Measurements from ENCODE around the gene FTL. TPM values are rescaled to one million over a fixed set of nuclear protein-coding genes. Genes with fewer than 3 reads are reported as not detected.
"Not testable (repeated sequence)": the region's sequence is repeated elsewhere in the genome, so short reads cannot be mapped to it uniquely, and the experiment has no call there.

FTL gene
- total RNA-seq = 1,000 to 10,000 TPM; 2,854 to 3,275 TPM
- long read RNA-seq, donor 1, transcript FTL-201 (4 exons, 878 nt) = major isoform, 1,106 of 1,135 reads
- long read RNA-seq, donor 1, partial matches to known transcripts = 18 of 1,135 reads
- long read RNA-seq, donor 1, other reads (novel, unspliced or antisense) = 11 of 1,135 reads
- long read RNA-seq, donor 2, transcript FTL-201 (4 exons, 878 nt) = major isoform, 4,466 of 4,549 reads
- long read RNA-seq, donor 2, partial matches to known transcripts = 30 of 4,549 reads
- long read RNA-seq, donor 2, other reads (novel, unspliced or antisense) = 53 of 4,549 reads

DNA sequence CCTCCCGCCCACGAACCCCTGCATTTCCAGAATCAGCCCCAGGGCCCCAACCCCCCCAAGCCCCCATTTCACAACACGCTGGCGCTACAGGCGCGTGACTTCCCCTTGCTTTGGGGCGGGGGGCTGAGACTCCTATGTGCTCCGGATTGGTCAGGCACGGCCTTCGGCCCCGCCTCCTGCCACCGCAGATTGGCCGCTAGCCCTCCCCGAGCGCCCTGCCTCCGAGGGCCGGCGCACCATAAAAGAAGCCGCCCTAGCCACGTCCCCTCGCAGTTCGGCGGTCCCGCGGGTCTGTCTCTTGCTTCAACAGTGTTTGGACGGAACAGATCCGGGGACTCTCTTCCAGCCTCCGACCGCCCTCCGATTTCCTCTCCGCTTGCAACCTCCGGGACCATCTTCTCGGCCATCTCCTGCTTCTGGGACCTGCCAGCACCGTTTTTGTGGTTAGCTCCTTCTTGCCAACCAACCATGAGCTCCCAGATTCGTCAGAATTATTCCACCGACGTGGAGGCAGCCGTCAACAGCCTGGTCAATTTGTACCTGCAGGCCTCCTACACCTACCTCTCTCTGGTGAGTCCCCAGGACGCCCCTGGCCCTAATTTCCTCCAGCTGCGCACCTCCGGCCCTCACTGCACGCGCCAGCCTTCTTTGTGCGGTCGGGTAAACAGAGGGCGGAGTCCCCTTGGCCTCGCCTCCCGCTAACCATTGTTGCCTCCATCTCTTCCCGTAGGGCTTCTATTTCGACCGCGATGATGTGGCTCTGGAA lies at the start of gene FTL:
Gene FTL, plus strand, starts transcription at position 270 of the 766 bp plus-strand sequence. Its CDS starts 199 bp downstream, at position 469.
- intact Hi-C loops (cut with DNase I) = loop anchor here (5.0 to 10.0 kb wide), 3 partner anchors 70 to 170 kb away; partner anchors contain the start of genes PPP1R15A (in 1 of the 2) and TULP2 (in 1 of the 2)
- peak; percentile 99 for DNase-seq (ENCODE audit: low spot score)

DNA sequence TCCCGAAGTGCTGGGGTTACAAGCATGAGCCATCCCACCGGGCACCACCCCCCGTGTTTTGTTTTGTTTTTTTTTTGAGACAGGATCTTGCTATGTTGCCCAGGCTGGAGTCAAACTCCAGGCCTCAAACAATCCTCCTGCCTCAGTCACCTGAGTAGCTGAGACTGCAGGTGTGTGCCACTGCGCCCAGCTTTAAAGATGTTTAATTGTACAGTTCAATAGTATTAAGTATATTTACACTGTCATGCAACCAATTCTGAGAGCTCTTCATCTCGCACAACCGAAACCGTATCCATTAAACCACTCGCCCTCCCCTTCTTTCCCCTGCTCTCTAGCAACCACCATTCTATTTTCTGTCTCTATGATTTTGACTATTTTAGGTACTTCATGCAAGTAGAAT lies 49.4 kb upstream of the FTL start:
- intact Hi-C loops (cut with DNase I) = no loop called here
- no peak for DNase-seq (ENCODE audit: low spot score)

DNA sequence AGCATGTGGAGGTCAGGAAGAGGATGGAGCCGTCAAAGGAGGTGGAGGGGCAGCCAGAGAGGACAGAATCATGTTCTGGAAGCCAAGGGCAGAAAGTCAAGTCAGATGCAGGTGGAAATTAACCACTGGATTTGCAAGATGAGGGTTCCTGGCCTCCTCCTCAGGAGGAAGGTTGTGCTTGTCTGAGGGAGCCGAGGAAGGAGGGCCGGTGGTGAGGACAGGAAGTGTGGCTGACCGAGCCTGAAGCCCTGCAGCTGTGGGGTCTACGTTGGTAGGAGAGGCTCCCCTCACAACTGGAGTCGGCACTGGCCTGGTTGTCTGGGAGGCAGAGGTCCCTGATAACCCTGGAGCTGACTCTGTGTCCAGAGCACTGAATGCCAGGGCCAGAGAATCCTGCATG lies 47.0 kb upstream of the FTL start:
- intact Hi-C loops (cut with DNase I) = no loop called here
- DNase-seq (ENCODE audit: low spot score) = no peak

DNA sequence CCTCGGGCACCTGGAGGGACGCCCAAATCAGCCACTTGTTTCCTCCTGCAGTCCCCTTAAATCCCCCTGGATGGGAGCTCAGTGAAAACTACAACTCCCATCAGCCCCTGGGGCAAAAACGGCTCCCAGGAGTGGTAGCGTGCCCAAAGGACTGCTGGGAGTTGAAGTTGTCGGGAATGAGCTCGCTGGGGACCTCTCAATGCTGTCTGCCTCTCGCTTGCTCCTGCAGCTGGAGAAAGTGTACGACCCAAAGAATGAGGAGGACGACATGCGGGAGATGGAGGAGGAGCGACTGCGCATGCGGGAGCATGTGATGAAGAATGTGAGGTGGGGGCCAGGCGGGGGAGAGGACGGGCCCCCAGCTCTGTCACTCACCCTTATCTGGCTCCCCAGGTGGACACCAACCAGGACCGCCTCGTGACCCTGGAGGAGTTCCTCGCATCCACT lies 46.3 kb upstream of the FTL start:
- DNase-seq (ENCODE audit: low spot score) = no peak
- intact Hi-C loops (cut with DNase I) = no loop called here

DNA sequence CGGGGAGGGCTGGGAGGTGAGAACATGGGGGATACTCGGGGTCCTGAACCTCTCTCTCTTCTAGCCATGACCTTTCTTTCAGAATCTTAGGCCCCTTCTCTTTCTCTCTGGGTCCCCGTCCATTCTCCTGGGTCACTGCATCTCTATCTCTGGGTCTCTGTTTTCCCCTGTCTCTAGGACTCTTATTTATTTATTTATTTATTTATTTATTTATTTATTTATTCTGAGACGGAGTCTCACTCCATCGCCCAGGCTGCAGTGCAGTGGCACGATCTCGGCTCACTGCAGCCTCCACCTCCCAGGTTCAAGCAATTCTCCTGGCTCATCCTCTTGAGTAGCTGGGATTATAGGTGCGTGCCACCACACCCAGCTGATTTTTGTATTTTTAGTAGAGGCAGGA lies 45.8 kb upstream of the FTL start:
- DNase-seq (ENCODE audit: low spot score); intact Hi-C loops (cut with DNase I): not testable (repeated sequence)

DNA sequence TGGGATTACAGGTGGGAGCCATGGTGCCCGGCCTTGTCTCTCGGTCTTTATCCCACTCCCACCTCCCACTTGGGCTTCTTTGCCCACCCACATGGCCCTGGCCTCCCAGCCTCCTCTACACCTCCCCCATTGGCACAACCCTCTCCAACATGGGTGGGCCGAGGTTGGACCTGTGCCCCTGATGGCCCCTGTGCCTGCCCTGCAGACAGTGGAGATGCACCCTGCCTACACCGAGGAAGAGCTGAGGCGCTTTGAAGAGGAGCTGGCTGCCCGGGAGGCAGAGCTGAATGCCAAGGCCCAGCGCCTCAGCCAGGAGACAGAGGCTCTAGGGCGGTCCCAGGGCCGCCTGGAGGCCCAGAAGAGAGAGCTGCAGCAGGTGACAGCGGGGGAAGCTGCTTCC lies 44.2 kb upstream of the FTL start:
- intact Hi-C loops (cut with DNase I) = no loop called here

DNA sequence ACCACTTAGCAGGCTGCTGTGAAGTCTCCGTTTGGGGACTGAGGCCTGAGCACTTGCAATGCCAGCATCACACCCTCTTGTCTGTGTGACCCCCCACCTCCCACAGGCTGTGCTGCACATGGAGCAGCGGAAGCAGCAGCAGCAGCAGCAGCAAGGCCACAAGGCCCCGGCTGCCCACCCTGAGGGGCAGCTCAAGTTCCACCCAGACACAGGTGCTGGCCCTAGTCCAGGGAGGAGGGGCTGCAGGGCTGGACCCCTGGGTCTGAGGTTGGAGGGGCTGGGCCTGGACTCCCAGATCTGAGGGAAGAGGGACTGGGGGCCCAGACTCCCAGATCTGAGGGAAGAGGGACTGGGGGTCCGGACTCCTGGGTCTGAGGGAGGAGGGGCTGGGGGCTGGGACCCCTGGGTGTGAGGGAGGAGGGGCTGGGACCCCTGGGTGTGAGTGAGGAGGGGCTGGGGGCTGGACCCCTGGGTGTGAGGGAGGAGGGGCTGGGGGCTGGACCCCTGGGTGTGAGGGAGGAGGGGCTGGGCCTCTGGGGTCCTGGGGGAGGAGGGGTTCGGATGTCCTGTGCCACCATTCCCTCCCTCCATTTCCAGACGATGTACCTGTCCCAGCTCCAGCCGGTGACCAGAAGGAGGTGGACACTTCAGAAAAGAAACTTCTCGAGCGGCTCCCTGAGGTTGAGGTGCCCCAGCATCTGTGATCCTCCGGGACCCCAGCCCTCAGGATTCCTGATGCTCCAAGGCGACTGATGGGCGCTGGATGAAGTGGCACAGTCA lies 43.2 kb upstream of the FTL start:
- no peak for DNase-seq (ENCODE audit: low spot score)
- intact Hi-C loops (cut with DNase I) = no loop called here

More for the DNA sequence above, 44.2 kb upstream of the FTL start:
- no peak for DNase-seq (ENCODE audit: low spot score)

DNA sequence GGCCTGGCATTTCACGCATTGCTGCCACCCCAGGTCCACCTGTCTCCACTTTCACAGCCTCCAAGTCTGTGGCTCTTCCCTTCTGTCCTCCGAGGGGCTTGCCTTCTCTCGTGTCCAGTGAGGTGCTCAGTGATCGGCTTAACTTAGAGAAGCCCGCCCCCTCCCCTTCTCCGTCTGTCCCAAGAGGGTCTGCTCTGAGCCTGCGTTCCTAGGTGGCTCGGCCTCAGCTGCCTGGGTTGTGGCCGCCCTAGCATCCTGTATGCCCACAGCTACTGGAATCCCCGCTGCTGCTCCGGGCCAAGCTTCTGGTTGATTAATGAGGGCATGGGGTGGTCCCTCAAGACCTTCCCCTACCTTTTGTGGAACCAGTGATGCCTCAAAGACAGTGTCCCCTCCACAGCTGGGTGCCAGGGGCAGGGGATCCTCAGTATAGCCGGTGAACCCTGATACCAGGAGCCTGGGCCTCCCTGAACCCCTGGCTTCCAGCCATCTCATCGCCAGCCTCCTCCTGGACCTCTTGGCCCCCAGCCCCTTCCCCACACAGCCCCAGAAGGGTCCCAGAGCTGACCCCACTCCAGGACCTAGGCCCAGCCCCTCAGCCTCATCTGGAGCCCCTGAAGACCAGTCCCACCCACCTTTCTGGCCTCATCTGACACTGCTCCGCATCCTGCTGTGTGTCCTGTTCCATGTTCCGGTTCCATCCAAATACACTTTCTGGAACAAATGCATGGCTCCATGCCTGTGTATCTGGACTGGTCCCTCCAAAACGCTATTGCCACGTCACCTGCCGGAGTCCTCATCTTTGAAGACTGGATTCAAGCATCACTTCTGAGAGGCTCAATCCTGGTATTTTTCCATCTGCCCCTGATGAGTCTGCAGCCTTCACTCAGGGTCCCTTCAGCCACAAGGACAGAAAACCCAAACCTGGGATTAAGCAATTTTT lies 42.3 kb upstream of the FTL start:
- no peak for DNase-seq (ENCODE audit: low spot score)
- intact Hi-C loops (cut with DNase I) = no loop called here

DNA sequence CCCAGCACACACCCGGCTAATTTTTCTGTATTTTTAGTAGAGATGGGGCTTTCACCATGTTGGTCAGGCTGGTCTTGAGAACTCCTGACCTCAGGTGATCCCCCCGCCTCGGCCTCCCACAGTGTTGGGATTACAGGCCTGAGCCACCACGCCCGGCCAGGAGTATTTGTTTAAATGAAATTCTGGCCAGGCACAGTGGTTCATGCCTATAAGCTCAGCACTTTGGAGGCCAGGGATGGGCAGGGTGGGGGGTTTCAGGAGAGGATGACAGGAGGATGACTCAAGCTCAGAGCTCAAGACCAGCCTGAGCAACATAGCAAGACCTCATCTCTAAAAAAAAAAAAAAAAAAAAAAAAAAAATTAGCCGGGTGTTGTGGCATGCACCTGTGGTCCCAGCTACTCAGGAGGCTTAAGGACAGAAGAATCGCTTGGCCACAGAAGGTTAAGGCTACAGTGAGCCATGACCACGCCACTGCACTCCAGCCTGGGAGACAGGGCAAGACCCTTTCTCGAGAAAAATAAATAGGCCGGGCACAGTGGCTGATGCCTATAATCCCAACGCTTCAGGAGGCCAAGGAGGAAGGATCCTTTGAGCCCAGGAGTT lies 39.8 kb upstream of the FTL start:
- intact Hi-C loops (cut with DNase I) = no loop called here
- DNase-seq (ENCODE audit: low spot score) = no peak

DNA sequence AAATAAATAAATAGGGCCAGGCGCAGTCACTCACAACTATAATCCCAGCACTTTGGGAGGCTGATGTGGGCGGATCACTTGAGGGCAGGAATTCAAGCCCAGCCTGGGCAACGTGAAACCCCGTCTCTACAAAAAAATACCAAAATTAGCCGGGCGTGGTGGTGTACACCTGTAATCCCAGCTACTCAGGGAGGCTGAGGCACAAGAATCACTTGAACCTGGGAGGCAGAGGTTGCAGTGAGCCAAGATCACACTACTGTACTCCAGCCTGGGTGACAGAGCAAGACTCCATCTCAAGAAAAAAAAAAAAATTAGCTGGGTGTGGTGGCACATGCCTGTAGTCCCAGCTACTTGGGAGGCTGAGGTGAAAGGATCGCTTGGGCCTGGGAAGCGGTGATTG lies 39.2 kb upstream of the FTL start:
- DNase-seq (ENCODE audit: low spot score); intact Hi-C loops (cut with DNase I): not testable (repeated sequence)

DNA sequence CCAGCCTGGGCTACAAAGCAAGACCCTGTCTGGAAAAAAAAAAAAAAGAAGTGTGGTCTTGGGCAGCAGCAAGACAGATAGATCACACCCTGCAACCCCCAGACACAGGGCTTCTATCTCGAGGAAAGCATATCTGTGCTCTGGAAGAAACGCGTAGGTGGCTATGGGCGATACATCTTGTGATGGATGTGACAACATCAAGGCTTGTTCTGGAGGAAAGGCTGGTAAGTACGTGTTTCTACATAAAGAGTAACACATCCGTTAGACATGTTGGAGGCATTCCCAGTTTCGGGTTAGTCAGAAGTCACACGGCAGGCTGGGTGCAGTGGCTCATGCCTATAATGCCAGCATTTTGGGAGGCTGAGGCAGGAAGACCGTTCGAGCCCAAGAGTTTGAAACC lies 38.2 kb upstream of the FTL start:
- intact Hi-C loops (cut with DNase I) = no loop called here
- peak; percentile 86 for DNase-seq (ENCODE audit: low spot score)

DNA sequence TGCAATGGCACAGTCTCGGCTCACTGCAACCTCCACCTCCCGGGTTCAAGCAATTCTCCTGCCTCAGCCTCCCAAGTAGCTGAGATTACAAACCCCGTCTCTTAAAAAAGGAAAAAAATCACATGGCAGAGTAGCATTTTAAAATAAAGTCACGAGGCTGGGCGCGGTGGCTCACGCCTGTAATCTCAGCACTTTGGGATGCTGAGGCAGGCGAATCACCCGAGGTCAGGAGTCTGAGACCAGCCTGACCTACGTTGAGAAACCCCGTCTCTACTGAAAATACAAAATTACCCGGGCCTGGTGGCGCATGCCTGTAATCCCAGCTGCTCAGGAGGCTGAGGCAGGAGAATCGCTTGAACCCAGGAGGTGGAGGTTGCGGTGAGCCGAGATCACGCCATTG lies 37.4 kb upstream of the FTL start:
- DNase-seq (ENCODE audit: low spot score); intact Hi-C loops (cut with DNase I): not testable (repeated sequence)

DNA sequence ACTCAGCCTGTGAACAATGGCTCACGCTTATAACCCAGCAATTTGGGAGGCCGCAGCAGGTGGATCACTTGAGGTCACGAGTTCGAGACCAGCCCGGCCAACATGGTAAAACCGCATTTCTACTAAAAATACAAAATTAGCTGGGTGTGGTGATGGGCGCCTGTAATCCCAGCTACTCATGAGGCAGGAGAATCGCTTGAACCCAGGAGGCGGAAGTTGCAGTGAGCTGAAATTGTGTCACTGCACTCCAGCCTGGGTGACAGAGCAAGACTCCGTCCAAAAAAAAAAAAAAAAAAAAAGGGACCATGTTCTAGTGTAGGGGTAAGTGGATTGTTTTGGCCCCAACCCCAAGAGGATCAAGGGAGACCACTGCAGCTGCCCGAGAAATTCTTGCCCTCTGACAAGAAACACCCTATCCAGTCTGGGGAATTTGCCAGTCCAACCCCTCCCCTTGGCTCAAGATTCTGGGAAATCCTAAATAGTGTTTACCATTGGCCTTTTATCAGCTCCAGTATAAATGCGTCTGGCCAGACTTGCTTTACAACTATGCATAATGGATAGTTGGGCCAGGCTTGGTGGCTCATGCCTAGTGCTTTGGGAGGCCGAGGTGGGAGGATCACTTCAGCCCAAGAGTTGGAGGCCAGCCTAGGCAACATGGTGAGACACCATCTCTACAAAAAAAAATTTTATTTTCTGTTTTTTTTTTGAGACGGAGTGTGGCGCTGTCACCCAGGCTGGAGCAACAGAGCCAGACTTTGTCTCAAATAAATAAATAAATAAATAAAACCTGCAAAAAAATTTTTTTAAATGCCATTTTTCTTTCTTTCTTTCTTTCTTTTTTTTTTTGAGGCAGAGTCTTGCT lies 36.7 kb upstream of the FTL start:
- DNase-seq (ENCODE audit: low spot score) = no peak

DNA sequence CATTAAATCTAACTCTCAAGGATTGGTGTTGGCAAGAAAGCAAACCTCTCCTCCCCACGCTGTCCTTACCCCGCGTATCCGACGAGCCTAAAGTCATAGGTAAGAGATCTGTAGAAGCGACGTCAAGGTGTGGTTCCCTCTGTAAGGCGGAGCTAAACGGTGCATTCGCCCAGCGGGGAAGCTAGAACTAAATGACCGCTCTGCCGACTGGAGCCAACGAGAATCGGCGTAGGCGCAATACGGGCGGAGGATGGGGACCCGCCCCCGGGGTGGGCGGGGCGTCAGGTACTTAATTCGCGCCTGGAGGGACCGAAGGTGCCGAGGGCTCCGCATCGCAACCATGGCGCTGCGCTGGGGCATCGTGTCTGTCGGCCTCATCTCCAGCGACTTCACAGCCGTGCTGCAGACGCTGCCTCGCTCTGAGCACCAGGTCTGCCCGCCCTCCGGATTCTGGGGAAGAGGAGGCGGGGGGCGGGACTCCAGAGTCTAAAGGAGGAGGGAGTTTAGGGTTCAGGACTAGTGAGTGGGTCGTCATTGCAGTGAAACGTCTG lies 31.7 kb upstream of the FTL start, which contains the start of gene DHDH:
Gene DHDH, plus strand, starts transcription at position 318 of the 551 bp plus-strand sequence. Its CDS starts 23 bp downstream, at position 341.
- intact Hi-C loops (cut with DNase I) = no loop called here
- DNase-seq (ENCODE audit: low spot score) = peak; percentile 85

More for the DNA sequence above, 36.7 kb upstream of the FTL start:
- intact Hi-C loops (cut with DNase I) = no loop called here

DNA sequence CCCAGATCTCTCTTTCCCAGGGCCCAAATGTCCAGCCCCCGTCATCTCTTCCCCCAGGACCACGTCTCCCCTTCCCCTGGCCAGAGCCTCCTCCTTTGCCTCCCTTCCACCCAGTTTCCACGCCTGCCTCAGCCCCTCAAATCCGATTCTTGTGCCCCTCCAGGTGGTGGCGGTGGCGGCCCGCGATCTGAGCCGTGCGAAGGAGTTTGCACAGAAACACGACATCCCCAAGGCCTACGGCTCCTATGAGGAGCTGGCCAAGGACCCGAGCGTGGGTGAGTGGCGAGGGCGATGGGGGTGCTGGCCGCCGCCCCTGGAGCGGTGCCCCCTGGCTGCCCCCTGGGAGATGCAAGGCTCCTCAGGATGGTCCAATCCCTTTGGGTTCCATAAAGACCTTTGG lies 30.3 kb upstream of the FTL start:
- no peak for DNase-seq (ENCODE audit: low spot score)
- intact Hi-C loops (cut with DNase I) = no loop called here

DNA sequence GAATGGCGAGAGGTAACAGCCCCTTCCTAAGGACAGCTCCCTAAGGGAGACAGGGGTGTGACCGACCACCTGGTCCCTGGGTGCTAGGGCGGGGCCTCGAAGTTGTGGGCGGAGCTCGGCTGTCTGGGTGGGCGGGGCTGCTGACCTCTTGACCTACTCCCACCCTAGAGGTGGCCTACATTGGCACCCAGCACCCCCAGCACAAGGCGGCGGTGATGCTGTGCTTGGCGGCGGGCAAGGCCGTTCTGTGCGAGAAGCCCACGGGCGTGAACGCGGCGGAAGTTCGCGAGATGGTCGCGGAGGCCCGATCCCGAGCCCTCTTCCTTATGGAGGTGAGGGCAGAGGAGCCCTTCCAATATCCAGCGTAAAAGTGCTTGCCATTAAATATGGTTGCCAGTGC lies 29.2 kb upstream of the FTL start:
- intact Hi-C loops (cut with DNase I) = no loop called here
- DNase-seq (ENCODE audit: low spot score) = no peak

DNA sequence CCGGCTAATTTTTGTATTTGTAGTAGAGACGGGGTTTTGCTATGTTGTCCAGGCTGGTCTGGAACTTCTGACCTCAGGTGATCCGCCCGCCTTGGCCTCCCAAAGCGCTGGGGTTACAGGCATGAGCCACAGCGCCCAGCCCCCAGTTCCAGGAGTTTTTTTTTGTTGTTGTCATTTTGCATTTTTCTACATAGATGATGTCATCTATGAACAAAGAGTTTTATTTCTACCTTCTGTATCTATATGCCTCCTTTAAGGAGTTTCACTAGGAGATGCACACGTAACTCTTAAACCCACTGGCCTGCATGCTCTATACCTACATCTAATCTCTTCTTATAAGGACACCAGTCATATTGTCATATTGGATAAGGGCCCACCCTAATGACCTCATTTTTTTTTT lies 26.9 kb upstream of the FTL start:
- DNase-seq (ENCODE audit: low spot score) = no peak
- intact Hi-C loops (cut with DNase I) = no loop called here
